Lung (tissue), 12 donors: ENCODE data around the gene PPM1N. TPM values are rescaled to one million over a fixed set of nuclear protein-coding genes. Genes with fewer than 3 reads are reported as not detected.
A peak's percentile ranks its signal among the peaks of the same experiment; 100 is the strongest.

Experiments used
- ATAC-seq: fragments of 200-7000 bp; cut with Tn5 transposase; one replicate; pipeline ENCODE4 v1.9.1; 2020; ENCODE audit warnings: moderate number of reproducible peaks; ENCODE audit not compliant: insufficient read depth, low FRiP score
- DNase-seq, 3 donors: peaks; one replicate each; pipeline ENCODE4 v3.0.0-alpha.2; 2013 to 2017
- H3K27ac ChIP-seq, 2 donors: one replicate each; pipeline ENCODE4 v1.5.1; 2013; ENCODE audit warnings: mild to moderate bottlenecking in 2 of 2, moderate library complexity in 2 of 2, control low read depth in 1 of 2, inconsistent platforms in 1 of 2, low read depth in 1 of 2, low read length in 1 of 2
- H3K27me3 ChIP-seq, 3 donors: one replicate each; pipeline ENCODE4 v1.5.1; 2013; ENCODE audit warnings: low read length in 2 of 3; ENCODE audit not compliant: control insufficient read depth in 3 of 3, insufficient read depth in 3 of 3
- H3K36me3 ChIP-seq, 4 donors: one replicate each; pipeline ENCODE4 v1.5.1; 2013; ENCODE audit warnings: low read length in 4 of 4, mild to moderate bottlenecking in 1 of 4, moderate library complexity in 1 of 4; ENCODE audit not compliant: control insufficient read depth in 4 of 4, insufficient read depth in 4 of 4
- H3K4me1 ChIP-seq, 5 donors: one replicate each; pipeline ENCODE4 v1.5.1; 2013; ENCODE audit warnings: low read length in 5 of 5, mild to moderate bottlenecking in 2 of 5, moderate library complexity in 1 of 5; ENCODE audit not compliant: control insufficient read depth in 5 of 5, insufficient read depth in 5 of 5
- H3K4me3 ChIP-seq: one replicate; pipeline ENCODE4 v1.5.1; 2013; ENCODE audit warnings: mild to moderate bottlenecking, control low read depth, moderate library complexity
- H3K9ac ChIP-seq, 2 donors: one replicate each; pipeline ENCODE4 v1.5.1; 2013; ENCODE audit warnings: low read length in 2 of 2, control low read depth in 1 of 2; ENCODE audit not compliant: insufficient read depth in 1 of 2
- H3K9me3 ChIP-seq, 4 donors: one replicate each; pipeline ENCODE4 v1.5.1; 2013; ENCODE audit warnings: low read length in 3 of 4, mild to moderate bottlenecking in 1 of 4, moderate library complexity in 1 of 4; ENCODE audit not compliant: control insufficient read depth in 4 of 4, insufficient read depth in 3 of 4
- WGBS, 2 donors: extraction: QIAGEN DNeasy Blood & Tissue Kit; methylation state at CpG; one replicate each; pipeline ENCODE4 v1.1.7; 2013; 5-methylcytosine and 5-hydroxymethylcytosine counted together
- polyA plus RNA-seq, 2 donors: library from polyadenylated mRNA; stranded (reverse); fragments of 200-250 nt; gene quantifications; one replicate each; pipeline ENCODE4 v1.2.1, GENCODE V29; 2013
- total RNA-seq, 2 donors: library from RNA; depleted of rRNA in 1 of 2; stranded (reverse); fragments of >200 nt in 1 of 2; gene quantifications; one replicate each; pipeline ENCODE4 v1.2.1, GENCODE V29; 2014 to 2021
- TF ChIP-seq, protein P1 (sequence below): IDR thresholded peaks from 2 replicates; pipeline ENCODE4 v1.5.1; 2012; ENCODE audit warnings: mild to moderate bottlenecking; ENCODE audit errors: control extremely low read depth, extremely low read depth
- donor health status: control.
- donor health status: control.
- donor health status: Bipolar disorder and iron deficiency.
- donor health status: healthy.
- donor health status: DM: yes; HTN: yes; CAD: no.

Gene PPM1N
- total and polyA plus RNA-seq, 4 donors, result 0.37 to 8.1 (median 1.6) TPM

DNA sequence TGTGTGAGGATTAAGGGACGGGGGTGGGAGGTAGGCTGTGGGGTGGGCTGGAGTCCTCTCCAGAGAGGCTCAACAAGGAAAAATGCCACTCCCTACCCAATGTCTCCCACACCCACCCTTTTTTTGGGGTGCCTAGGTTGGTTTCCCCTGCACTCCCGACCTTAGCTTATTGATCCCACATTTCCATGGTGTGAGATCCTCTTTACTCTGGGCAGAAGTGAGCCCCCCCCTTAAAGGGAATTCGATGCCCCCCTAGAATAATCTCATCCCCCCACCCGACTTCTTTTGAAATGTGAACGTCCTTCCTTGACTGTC lies 24.9 kb upstream of the PPM1N start:
- Histone ChIP-seq H3K36me3 (peaks cover 0 to 5% (median 0%) of the 10 kb centered on the region in 4 donors), H3K27me3 (peaks cover 0 to 31% (median 25%) of the 10 kb centered on the region in 3 donors), H3K4me1 (peaks cover 0 to 62% (median 6%) of the 10 kb centered on the region in 5 donors), H3K27ac (no peak overlapping the region), H3K9me3 (no peaks in the 10 kb centered on the region), H3K4me3 (no peak overlapping the region), H3K9ac (no peak overlapping the region)
- WGBS, 2 donors, result 27 to 44% methylated on average over 5 of the region's 5 CpGs
- TF ChIP-seq, protein P1, sequence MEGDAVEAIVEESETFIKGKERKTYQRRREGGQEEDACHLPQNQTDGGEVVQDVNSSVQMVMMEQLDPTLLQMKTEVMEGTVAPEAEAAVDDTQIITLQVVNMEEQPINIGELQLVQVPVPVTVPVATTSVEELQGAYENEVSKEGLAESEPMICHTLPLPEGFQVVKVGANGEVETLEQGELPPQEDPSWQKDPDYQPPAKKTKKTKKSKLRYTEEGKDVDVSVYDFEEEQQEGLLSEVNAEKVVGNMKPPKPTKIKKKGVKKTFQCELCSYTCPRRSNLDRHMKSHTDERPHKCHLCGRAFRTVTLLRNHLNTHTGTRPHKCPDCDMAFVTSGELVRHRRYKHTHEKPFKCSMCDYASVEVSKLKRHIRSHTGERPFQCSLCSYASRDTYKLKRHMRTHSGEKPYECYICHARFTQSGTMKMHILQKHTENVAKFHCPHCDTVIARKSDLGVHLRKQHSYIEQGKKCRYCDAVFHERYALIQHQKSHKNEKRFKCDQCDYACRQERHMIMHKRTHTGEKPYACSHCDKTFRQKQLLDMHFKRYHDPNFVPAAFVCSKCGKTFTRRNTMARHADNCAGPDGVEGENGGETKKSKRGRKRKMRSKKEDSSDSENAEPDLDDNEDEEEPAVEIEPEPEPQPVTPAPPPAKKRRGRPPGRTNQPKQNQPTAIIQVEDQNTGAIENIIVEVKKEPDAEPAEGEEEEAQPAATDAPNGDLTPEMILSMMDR, result no peak
- DNase-seq (no peak), ATAC-seq (no peak)

GRCh38 chr19:45473682-45474605 lies 24.3 kb upstream of the PPM1N start:
- ATAC-seq, result no peak
- no peak overlapping the region for H3K27ac ChIP-seq
- DNase-seq, result peak in 2 of 3 donors; percentile 69 to 76
- peaks cover 0 to 31% (median 25%) of the 10 kb centered on the region in 3 donors for H3K27me3 ChIP-seq
- peaks cover 0 to 5% (median 0%) of the 10 kb centered on the region in 4 donors for H3K36me3 ChIP-seq
- no peak overlapping the region for H3K9ac ChIP-seq
- TF ChIP-seq, protein P1, result no peak
- no peak overlapping the region for H3K4me3 ChIP-seq
- H3K9me3 ChIP-seq, result no peaks in the 10 kb centered on the region
- H3K4me1 ChIP-seq, result peaks cover 0 to 59% (median 6%) of the 10 kb centered on the region in 5 donors
- WGBS, 2 donors, result 60 to 71% methylated on average over 27 of the region's 27 CpGs

DNA sequence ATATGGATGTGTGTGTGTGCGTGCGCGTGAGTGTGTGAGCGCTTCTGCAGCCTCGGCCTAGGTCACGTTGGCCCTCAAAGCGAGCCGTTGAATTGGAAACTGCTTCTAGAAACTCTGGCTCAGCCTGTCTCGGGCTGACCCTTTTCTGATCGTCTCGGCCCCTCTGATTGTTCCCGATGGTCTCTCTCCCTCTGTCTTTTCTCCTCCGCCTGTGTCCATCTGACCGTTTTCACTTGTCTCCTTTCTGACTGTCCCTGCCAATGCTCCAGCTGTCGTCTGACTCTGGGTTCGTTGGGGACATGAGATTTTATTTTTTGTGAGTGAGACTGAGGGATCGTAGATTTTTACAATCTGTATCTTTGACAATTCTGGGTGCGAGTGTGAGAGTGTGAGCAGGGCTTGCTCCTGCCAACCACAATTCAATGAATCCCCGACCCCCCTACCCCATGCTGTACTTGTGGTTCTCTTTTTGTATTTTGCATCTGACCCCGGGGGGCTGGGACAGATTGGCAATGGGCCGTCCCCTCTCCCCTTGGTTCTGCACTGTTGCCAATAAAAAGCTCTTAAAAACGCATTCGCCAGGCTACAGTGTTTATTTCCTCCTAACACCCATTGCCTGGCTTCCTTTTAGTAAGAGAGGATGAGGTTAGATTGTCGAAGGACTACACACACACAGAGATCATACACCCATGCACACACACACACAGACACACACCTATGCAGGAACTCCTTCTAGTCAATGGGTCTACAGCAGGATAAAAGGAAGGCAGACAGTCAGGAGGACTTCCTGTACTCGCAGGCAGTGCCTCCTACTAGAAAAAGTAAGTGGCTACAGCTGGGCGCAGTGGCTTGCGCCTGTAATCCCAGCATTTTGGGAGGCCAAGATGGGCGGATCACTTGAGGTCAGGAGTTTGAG lies 23.4 kb upstream of the PPM1N start:
- Histone ChIP-seq H3K9me3 (no peaks in the 10 kb centered on the region), H3K36me3 (peaks cover 0 to 5% (median 0%) of the 10 kb centered on the region in 4 donors), H3K9ac (peak overlapping the region in 1 of 2 donors; percentile 27), H3K27me3 (peaks cover 0 to 31% (median 25%) of the 10 kb centered on the region in 3 donors), H3K27ac (no peak overlapping the region), H3K4me3 (no peak overlapping the region), H3K4me1 (peaks cover 0 to 51% (median 6%) of the 10 kb centered on the region in 5 donors)
- WGBS, 2 donors, result 62 to 66% methylated on average over 28 of the region's 28 CpGs
- ATAC-seq, result no peak
- TF ChIP-seq, protein P1, result no peak
- DNase-seq, result peak; percentile 85 to 93 (median 90)
